CD14-positive monocyte (primary cell): ENCODE measurements around the gene DPH7. TPM values are rescaled to one million over a fixed set of nuclear protein-coding genes. Genes with fewer than 3 reads are reported as not detected.

Experiments
- DNase-seq, 3 donors: peaks; one replicate each; pipeline ENCODE4 v3.0.0-alpha.2; 2011 to 2022
- H2AFZ ChIP-seq: 2 replicates; pipeline ENCODE4 v1.6.0; 2012; ENCODE audit warnings: mild to moderate bottlenecking, low read depth, low read length, inconsistent platforms; ENCODE audit not compliant: insufficient read depth, poor library complexity, severe bottlenecking
- H3K27ac ChIP-seq, 2 donors: 1 replicate in 1 of 2; 2 replicates in 1 of 2; pipeline ENCODE4 v1.5.1; 2012 to 2013; ENCODE audit warnings: low read length in 2 of 2, control low read depth in 1 of 2, inconsistent platforms in 1 of 2, low read depth in 1 of 2, mild to moderate bottlenecking in 1 of 2
- H3K27me3 ChIP-seq, 2 donors: one replicate each; pipeline versions ENCODE4 v1.6.0 to v1.6.1; 2011 to 2013; ENCODE audit warnings: low read length in 2 of 2; ENCODE audit not compliant: control insufficient read depth in 2 of 2, insufficient read depth in 2 of 2
- H3K36me3 ChIP-seq, 2 donors: replicated peaks in 1 of 2; 1 replicate in 1 of 2; 2 replicates in 1 of 2; pipeline versions ENCODE4 v1.5.1 to v1.6.1; 2012 to 2013; ENCODE audit warnings: low read length in 2 of 2, control low read depth in 1 of 2, inconsistent platforms in 1 of 2, mild to moderate bottlenecking in 1 of 2; ENCODE audit not compliant: insufficient read depth in 2 of 2, control insufficient read depth in 1 of 2
- H3K4me1 ChIP-seq, 2 donors: 1 replicate in 1 of 2; 2 replicates in 1 of 2; pipeline versions ENCODE4 v1.5.1 to v1.6.1; 2012 to 2013; ENCODE audit warnings: low read length in 2 of 2, control low read depth in 1 of 2, inconsistent platforms in 1 of 2, mild to moderate bottlenecking in 1 of 2, moderate library complexity in 1 of 2; ENCODE audit not compliant: insufficient read depth in 2 of 2, control insufficient read depth in 1 of 2
- H3K4me2 ChIP-seq: replicated peaks from 2 replicates; pipeline ENCODE3; 2012; ENCODE audit warnings: low read length, moderate library complexity, mild to moderate bottlenecking; ENCODE audit not compliant: poor library complexity, severe bottlenecking; ENCODE audit errors: extremely low read depth
- H3K4me3 ChIP-seq, 3 experiments: fragments of 200-600 bp in 1 of 3; sonication (generic) in 1 of 3; replicated peaks in 1 of 3; 1 replicate in 2 of 3; 2 replicates in 1 of 3; pipeline ENCODE4 v1.5.1; 2011 to 2013; ENCODE audit warnings: low read length in 3 of 3, mild to moderate bottlenecking in 3 of 3, control low read depth in 2 of 3, low read depth in 2 of 3, inconsistent platforms in 1 of 3, moderate library complexity in 1 of 3
- H3K79me2 ChIP-seq: 2 replicates; pipeline ENCODE4 v1.6.0; 2012; ENCODE audit warnings: mild to moderate bottlenecking, control low read depth, inconsistent platforms, low read length, moderate library complexity; ENCODE audit not compliant: insufficient read depth
- H3K9ac ChIP-seq: 2 replicates; pipeline ENCODE4 v1.6.0; 2017; ENCODE audit warnings: low read length, mild to moderate bottlenecking; ENCODE audit not compliant: insufficient read depth, poor library complexity, severe bottlenecking
- H3K9me3 ChIP-seq, 2 donors: replicated peaks in 1 of 2; 1 replicate in 1 of 2; 2 replicates in 1 of 2; pipeline versions ENCODE4 v1.5.1 to v1.6.1; 2012 to 2013; ENCODE audit warnings: low read length in 2 of 2, control low read depth in 1 of 2; ENCODE audit not compliant: control insufficient read depth in 1 of 2, insufficient read depth in 1 of 2
- H4K20me1 ChIP-seq: 2 replicates; pipeline ENCODE4 v1.6.0; 2012; ENCODE audit warnings: mild to moderate bottlenecking, low read length, control low read depth, moderate library complexity; ENCODE audit not compliant: insufficient read depth
- H3K27ac Mint-ChIP-seq, 7 donors: one replicate each; pipeline ENCODE4 v1.8.0; 2020; ENCODE audit warnings: mild to moderate bottlenecking in 7 of 7, mixed read lengths in 7 of 7, moderate library complexity in 6 of 7, inconsistent platforms in 2 of 7
- H3K27me3 Mint-ChIP-seq, 3 donors: one replicate each; pipeline ENCODE4 v1.8.0; 2021 to 2022; ENCODE audit warnings: low read depth in 3 of 3, mild to moderate bottlenecking in 3 of 3, mixed read lengths in 3 of 3, moderate library complexity in 3 of 3, inconsistent platforms in 1 of 3
- H3K36me3 Mint-ChIP-seq, 2 donors: one replicate each; pipeline ENCODE4 v1.8.0; 2020; ENCODE audit warnings: mixed read lengths in 2 of 2, inconsistent platforms in 1 of 2, mild to moderate bottlenecking in 1 of 2
- H3K4me1 Mint-ChIP-seq: one replicate; pipeline ENCODE4 v1.8.0; 2020; ENCODE audit warnings: mild to moderate bottlenecking, mixed read lengths
- H3K4me3 Mint-ChIP-seq, 2 donors: one replicate each; pipeline ENCODE4 v1.8.0; 2020; ENCODE audit warnings: mild to moderate bottlenecking in 2 of 2, mixed read lengths in 2 of 2, moderate library complexity in 1 of 2
- H3K9me3 Mint-ChIP-seq, 7 donors: one replicate each; pipeline ENCODE4 v1.8.0; 2020 to 2022; ENCODE audit warnings: mixed read lengths in 7 of 7, mild to moderate bottlenecking in 6 of 7, moderate library complexity in 6 of 7, inconsistent platforms in 2 of 7
- CTCF ChIP-seq: fragments of 200-600 bp; IDR thresholded peaks from one replicate; pipeline ENCODE4 v1.8.0; 2022; ENCODE audit warnings: antibody characterized with exemption, mild to moderate bottlenecking
- WGBS: methylation state at CpG from one replicate; pipeline ENCODE4 v1.1.5; 2013; ENCODE audit warnings: missing lambda C conversion rate; ENCODE audit not compliant: insufficient coverage; 5-methylcytosine and 5-hydroxymethylcytosine counted together
- intact Hi-C, 2 donors: fragments of 100-400 bp; cut with micrococcal nuclease; formaldehyde crosslinking; loops; one replicate each; pipeline versions ENCODE4 v1.15.0 to v1.15.1; 2023
- polyA plus RNA-seq, 3 donors: library from polyadenylated mRNA; depleted of rRNA in 1 of 3; unstranded in 2 of 3; stranded (reverse) in 1 of 3; fragments of 300-500 nt in 2 of 3; fragments of >200 nt in 1 of 3; fragmentation: Illumina TruSeq in 2 of 3; gene quantifications; 1 replicate in 2 of 3; 2 replicates in 1 of 3; pipeline ENCODE4 v1.2.3, GENCODE V29; 2012 to 2021

DPH7 gene
- polyA plus RNA-seq, 3 donors, result 13.1 to 45.6 (median 14.2) TPM

- TF ChIP-seq CTCF, result no peak
- no peak for DNase-seq
- no peaks in the 10 kb centered on the region for H3K79me2 ChIP-seq
- H3K4me3 Mint-ChIP-seq, result no peak overlapping the region
- H3K36me3 ChIP-seq, result no peaks in the 10 kb centered on the region
- H3K4me3 ChIP-seq, result no peak overlapping the region
- whole genome bisulfite sequencing, result 93% methylated on average over 3 of the region's 5 CpGs
- no peaks in the 10 kb centered on the region for H4K20me1 ChIP-seq
- intact Hi-C loops, result loop anchor here in 1 of 2 donors (10.0 kb wide), 2 partner anchors 100 to 230 kb away; partner anchors contain the start of genes EXD3 and NOXA1
- H3K9ac ChIP-seq, result no peak overlapping the region
- no peak overlapping the region for H3K27ac ChIP-seq
- no peak overlapping the region for H2AFZ ChIP-seq
- no peaks in the 10 kb centered on the region for H3K36me3 Mint-ChIP-seq
- H3K4me1 Mint-ChIP-seq, result peaks cover 5% of the 10 kb centered on the region
- H3K27me3 Mint-ChIP-seq, result peaks cover 0 to 4% (median 2%) of the 10 kb centered on the region in 3 donors
- no peaks in the 10 kb centered on the region for H3K9me3 Mint-ChIP-seq
- no peaks in the 10 kb centered on the region for H3K9me3 ChIP-seq
- no peak overlapping the region for H3K4me2 ChIP-seq
- H3K27ac Mint-ChIP-seq, result no peak overlapping the region
- H3K4me1 ChIP-seq, result no peaks in the 10 kb centered on the region
- H3K27me3 ChIP-seq, result no peaks in the 10 kb centered on the region
Observed at GRCh38 chr9:137524981-137525317, 53.8 kb downstream of the DPH7 start.

- Histone ChIP-seq H3K4me3 (no peak overlapping the region), H3K4me1 (no peaks in the 10 kb centered on the region), H3K36me3 (no peaks in the 10 kb centered on the region), H3K27me3 (no peaks in the 10 kb centered on the region), H3K79me2 (no peaks in the 10 kb centered on the region), H4K20me1 (no peaks in the 10 kb centered on the region), H3K4me2 (no peak overlapping the region), H3K9me3 (no peaks in the 10 kb centered on the region), H2AFZ (no peak overlapping the region), H3K9ac (no peak overlapping the region), H3K27ac (no peak overlapping the region)
- Mint-ChIP-seq H3K9me3 (no peaks in the 10 kb centered on the region), H3K27me3 (peaks cover 0 to 4% (median 2%) of the 10 kb centered on the region in 3 donors), H3K4me3 (no peak overlapping the region), H3K27ac (no peak overlapping the region), H3K36me3 (no peaks in the 10 kb centered on the region), H3K4me1 (peaks cover 5% of the 10 kb centered on the region)
- no peak for TF ChIP-seq CTCF
- WGBS, result 95% methylated on average over 28 of the region's 33 CpGs
- DNase-seq, result no peak
- intact Hi-C loops, result loop anchor here in 1 of 2 donors (10.0 kb wide), 2 partner anchors 100 to 230 kb away; partner anchors contain the start of genes EXD3 and NOXA1
Observed at GRCh38 chr9:137524161-137524980, 54.4 kb downstream of the DPH7 start.
